ENCODE data around the gene EPHB1. TPM values are rescaled to one million over a fixed set of nuclear protein-coding genes. Genes with fewer than 3 reads are reported as not detected.

The EPHB1 gene
- total RNA-seq, 2 donors from 2014 or later: 2.3 to 21.2 TPM

GRCh38 chr3:134810052-134810435 lies 15.0 kb downstream of the EPHB1 start:
- Histone ChIP-seq H3K36me3 (no peaks in the 10 kb centered on the region), H3K9me3 (no peaks in the 10 kb centered on the region), H3K27ac (no peak overlapping the region), H3K4me3 (no peak overlapping the region), H3K4me1 (replicated peaks) (no peaks in the 10 kb centered on the region), H3K27me3 (replicated peaks; ENCODE audit: insufficient read depth) (no peaks in the 10 kb centered on the region)
- DNase-seq (ENCODE audit: low spot score): no peak
- WGBS: 22% methylated on average over 2 of the region's 2 CpGs
- TF ChIP-seq CTCF (IDR thresholded peaks at IDR 0.05): no peak
- no peak for TF ChIP-seq POLR2AphosphoS5 (IDR thresholded peaks at IDR 0.05)
- TF ChIP-seq POLR2A (IDR thresholded peaks at IDR 0.05): no peak
- intact Hi-C loops (cut with DNase I): no loop called here

GRCh38 chr3:134810850-134811249 lies 15.8 kb downstream of the EPHB1 start:
- intact Hi-C loops (cut with DNase I): no loop called here
- Histone ChIP-seq H3K4me1 (replicated peaks) (no peaks in the 10 kb centered on the region), H3K36me3 (no peaks in the 10 kb centered on the region), H3K9me3 (no peaks in the 10 kb centered on the region), H3K27ac (no peak overlapping the region), H3K27me3 (replicated peaks; ENCODE audit: insufficient read depth) (no peaks in the 10 kb centered on the region), H3K4me3 (no peak overlapping the region)
- DNase-seq (ENCODE audit: low spot score): no peak
- TF ChIP-seq POLR2AphosphoS5 (IDR thresholded peaks at IDR 0.05): no peak
- TF ChIP-seq POLR2A (IDR thresholded peaks at IDR 0.05): no peak
- TF ChIP-seq CTCF (IDR thresholded peaks at IDR 0.05): no peak
- 64% methylated on average over 2 of the region's 2 CpGs for WGBS

- intact Hi-C loops (cut with DNase I): no loop called here
- no peak overlapping the region for H3K4me3 ChIP-seq
- H3K27me3 ChIP-seq (replicated peaks; ENCODE audit: insufficient read depth): no peaks in the 10 kb centered on the region
- no peak for DNase-seq (ENCODE audit: low spot score)
- no peak overlapping the region for H3K27ac ChIP-seq
- no peaks in the 10 kb centered on the region for H3K4me1 ChIP-seq (replicated peaks)
- no peaks in the 10 kb centered on the region for H3K9me3 ChIP-seq
- no peak for TF ChIP-seq POLR2A (IDR thresholded peaks at IDR 0.05)
- TF ChIP-seq POLR2AphosphoS5 (IDR thresholded peaks at IDR 0.05): no peak
- TF ChIP-seq CTCF (IDR thresholded peaks at IDR 0.05): no peak
- WGBS: 63% methylated on average over 1 of the region's 1 CpG
- no peaks in the 10 kb centered on the region for H3K36me3 ChIP-seq
Measured at GRCh38 chr3:134813618-134814017, 18.6 kb downstream of the EPHB1 start.

- no peaks in the 10 kb centered on the region for H3K4me1 ChIP-seq (replicated peaks)
- intact Hi-C loops (cut with DNase I): no loop called here
- no peak overlapping the region for H3K4me3 ChIP-seq
- DNase-seq (ENCODE audit: low spot score): no peak
- no peaks in the 10 kb centered on the region for H3K9me3 ChIP-seq
- WGBS: 88% methylated on average over 1 of the region's 1 CpG
- H3K27ac ChIP-seq: no peak overlapping the region
- no peak for TF ChIP-seq CTCF (IDR thresholded peaks at IDR 0.05)
- no peak for TF ChIP-seq POLR2AphosphoS5 (IDR thresholded peaks at IDR 0.05)
- no peak for TF ChIP-seq POLR2A (IDR thresholded peaks at IDR 0.05)
- no peaks in the 10 kb centered on the region for H3K36me3 ChIP-seq
- H3K27me3 ChIP-seq (replicated peaks; ENCODE audit: insufficient read depth): no peaks in the 10 kb centered on the region
Measured at GRCh38 chr3:134815519-134815918, 20.5 kb downstream of the EPHB1 start.

- TF ChIP-seq CTCF (IDR thresholded peaks at IDR 0.05) (no peak), POLR2A (IDR thresholded peaks at IDR 0.05) (no peak), POLR2AphosphoS5 (IDR thresholded peaks at IDR 0.05) (no peak)
- intact Hi-C loops (cut with DNase I): no loop called here
- 84% methylated on average over 7 of the region's 7 CpGs for WGBS
- H3K4me1 ChIP-seq (replicated peaks): no peaks in the 10 kb centered on the region
- no peak overlapping the region for H3K4me3 ChIP-seq
- H3K36me3 ChIP-seq: no peaks in the 10 kb centered on the region
- H3K9me3 ChIP-seq: no peaks in the 10 kb centered on the region
- H3K27me3 ChIP-seq (replicated peaks; ENCODE audit: insufficient read depth): no peaks in the 10 kb centered on the region
- no peak for DNase-seq (ENCODE audit: low spot score)
- no peak overlapping the region for H3K27ac ChIP-seq
Measured at GRCh38 chr3:134816623-134817022, 21.6 kb downstream of the EPHB1 start.
